Measurements from ENCODE around the gene NRG3.

Gene NRG3

GRCh38 chr10:82463614-82464013 lies 588.6 kb downstream of the NRG3 start:
- no peak for DNase-seq (ENCODE audit: low read depth in 2 of 3, low spot score in 1 of 3)

GRCh38 chr10:82464191-82464818 lies 589.3 kb downstream of the NRG3 start:
- no peak for DNase-seq (ENCODE audit: low read depth in 2 of 3, low spot score in 1 of 3)

GRCh38 chr10:82464966-82465365 lies 590.0 kb downstream of the NRG3 start:
- DNase-seq (ENCODE audit: low read depth in 2 of 3, low spot score in 1 of 3): no peak

GRCh38 chr10:82468453-82468852 lies 593.5 kb downstream of the NRG3 start:
- DNase-seq (ENCODE audit: low read depth in 2 of 3, low spot score in 1 of 3): no peak

- no peak for DNase-seq (ENCODE audit: low read depth in 2 of 3, low spot score in 1 of 3)
Observed at GRCh38 chr10:82472406-82473335, 597.7 kb downstream of the NRG3 start.

GRCh38 chr10:82477776-82478175 lies 602.8 kb downstream of the NRG3 start:
- DNase-seq (ENCODE audit: low read depth in 2 of 3, low spot score in 1 of 3): no peak

- no peak for DNase-seq (ENCODE audit: low read depth in 2 of 3, low spot score in 1 of 3)
Observed at GRCh38 chr10:82492647-82493046, 617.7 kb downstream of the NRG3 start.

- DNase-seq (ENCODE audit: low read depth in 2 of 3, low spot score in 1 of 3): no peak
Observed at GRCh38 chr10:82496114-82496513, 621.1 kb downstream of the NRG3 start.

GRCh38 chr10:82497439-82497838 lies 622.4 kb downstream of the NRG3 start:
- DNase-seq (ENCODE audit: low read depth in 2 of 3, low spot score in 1 of 3): no peak

GRCh38 chr10:82498976-82499375 lies 624.0 kb downstream of the NRG3 start:
- no peak for DNase-seq (ENCODE audit: low read depth in 2 of 3, low spot score in 1 of 3)

- no peak for DNase-seq (ENCODE audit: low read depth in 2 of 3, low spot score in 1 of 3)
Observed at GRCh38 chr10:82505009-82505408, 630.0 kb downstream of the NRG3 start.

GRCh38 chr10:82506680-82507376 lies 631.8 kb downstream of the NRG3 start:
- no peak for DNase-seq (ENCODE audit: low read depth in 2 of 3, low spot score in 1 of 3)

- no peak for DNase-seq (ENCODE audit: low read depth in 2 of 3, low spot score in 1 of 3)
Observed at GRCh38 chr10:82515256-82515655, 640.3 kb downstream of the NRG3 start.

- no peak for DNase-seq (ENCODE audit: low read depth in 2 of 3, low spot score in 1 of 3)
Observed at GRCh38 chr10:82529062-82529461, 654.1 kb downstream of the NRG3 start.

- DNase-seq (ENCODE audit: low read depth in 2 of 3, low spot score in 1 of 3): no peak
Observed at GRCh38 chr10:82535457-82535856, 660.5 kb downstream of the NRG3 start.

- DNase-seq (ENCODE audit: low read depth in 2 of 3, low spot score in 1 of 3): no peak
Observed at GRCh38 chr10:82536668-82537067, 661.7 kb downstream of the NRG3 start.

- no peak for DNase-seq (ENCODE audit: low read depth in 2 of 3, low spot score in 1 of 3)
Observed at GRCh38 chr10:82538272-82538671, 663.3 kb downstream of the NRG3 start.

GRCh38 chr10:82543631-82544030 lies 668.6 kb downstream of the NRG3 start:
- no peak for DNase-seq (ENCODE audit: low read depth in 2 of 3, low spot score in 1 of 3)

- DNase-seq (ENCODE audit: low read depth in 2 of 3, low spot score in 1 of 3): no peak
Observed at GRCh38 chr10:82544377-82544776, 669.4 kb downstream of the NRG3 start.

GRCh38 chr10:82551506-82551905 lies 676.5 kb downstream of the NRG3 start:
- no peak for DNase-seq (ENCODE audit: low read depth in 2 of 3, low spot score in 1 of 3)

- DNase-seq (ENCODE audit: low read depth in 2 of 3, low spot score in 1 of 3): no peak
Observed at GRCh38 chr10:82552267-82552666, 677.3 kb downstream of the NRG3 start.

GRCh38 chr10:82554381-82554780 lies 679.4 kb downstream of the NRG3 start:
- no peak for DNase-seq (ENCODE audit: low read depth in 2 of 3, low spot score in 1 of 3)
